ENCODE data around the gene KRT36.

KRT36 gene

GRCh38 chr17:41446806-41447205, 42.9 kb downstream of the KRT36 start:
- TF ChIP-seq ZFX (IDR thresholded peaks at IDR 0.05; ENCODE audit: borderline replicate concordance): no peak
- TF ChIP-seq, protein P1, sequence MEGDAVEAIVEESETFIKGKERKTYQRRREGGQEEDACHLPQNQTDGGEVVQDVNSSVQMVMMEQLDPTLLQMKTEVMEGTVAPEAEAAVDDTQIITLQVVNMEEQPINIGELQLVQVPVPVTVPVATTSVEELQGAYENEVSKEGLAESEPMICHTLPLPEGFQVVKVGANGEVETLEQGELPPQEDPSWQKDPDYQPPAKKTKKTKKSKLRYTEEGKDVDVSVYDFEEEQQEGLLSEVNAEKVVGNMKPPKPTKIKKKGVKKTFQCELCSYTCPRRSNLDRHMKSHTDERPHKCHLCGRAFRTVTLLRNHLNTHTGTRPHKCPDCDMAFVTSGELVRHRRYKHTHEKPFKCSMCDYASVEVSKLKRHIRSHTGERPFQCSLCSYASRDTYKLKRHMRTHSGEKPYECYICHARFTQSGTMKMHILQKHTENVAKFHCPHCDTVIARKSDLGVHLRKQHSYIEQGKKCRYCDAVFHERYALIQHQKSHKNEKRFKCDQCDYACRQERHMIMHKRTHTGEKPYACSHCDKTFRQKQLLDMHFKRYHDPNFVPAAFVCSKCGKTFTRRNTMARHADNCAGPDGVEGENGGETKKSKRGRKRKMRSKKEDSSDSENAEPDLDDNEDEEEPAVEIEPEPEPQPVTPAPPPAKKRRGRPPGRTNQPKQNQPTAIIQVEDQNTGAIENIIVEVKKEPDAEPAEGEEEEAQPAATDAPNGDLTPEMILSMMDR (IDR thresholded peaks at IDR 0.05): no peak
- H3K27ac ChIP-seq: no peak overlapping the region

DNA sequence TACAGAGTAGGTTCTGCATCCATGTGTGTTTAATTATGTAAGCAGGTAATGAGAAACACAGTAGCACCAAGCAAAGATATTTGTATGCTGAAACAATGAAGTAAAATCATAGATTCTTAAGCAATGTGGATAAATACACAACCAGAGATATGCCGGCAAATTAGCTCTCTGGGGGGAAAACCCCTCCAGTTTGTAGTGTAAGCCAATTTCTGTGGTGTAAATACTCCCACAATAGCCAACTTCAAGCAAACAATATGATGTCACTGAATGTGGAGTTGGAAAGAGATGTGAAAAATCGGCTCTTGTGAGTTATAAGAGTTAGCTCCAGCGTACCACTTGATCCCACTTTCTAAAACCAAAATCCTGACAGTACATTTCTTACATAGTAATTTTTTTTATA, 45.1 kb downstream of the KRT36 start:
- no peak overlapping the region for H3K27ac ChIP-seq
- no peak for TF ChIP-seq ZFX (IDR thresholded peaks at IDR 0.05; ENCODE audit: borderline replicate concordance)
- TF ChIP-seq, protein P1 (IDR thresholded peaks at IDR 0.05): no peak

- TF ChIP-seq ZFX (IDR thresholded peaks at IDR 0.05; ENCODE audit: borderline replicate concordance): no peak
- TF ChIP-seq, protein P1 (IDR thresholded peaks at IDR 0.05): no peak
- H3K27ac ChIP-seq: no peak overlapping the region
These were observed 45.5 kb downstream of the KRT36 start for GRCh38 chr17:41444186-41444585.

DNA sequence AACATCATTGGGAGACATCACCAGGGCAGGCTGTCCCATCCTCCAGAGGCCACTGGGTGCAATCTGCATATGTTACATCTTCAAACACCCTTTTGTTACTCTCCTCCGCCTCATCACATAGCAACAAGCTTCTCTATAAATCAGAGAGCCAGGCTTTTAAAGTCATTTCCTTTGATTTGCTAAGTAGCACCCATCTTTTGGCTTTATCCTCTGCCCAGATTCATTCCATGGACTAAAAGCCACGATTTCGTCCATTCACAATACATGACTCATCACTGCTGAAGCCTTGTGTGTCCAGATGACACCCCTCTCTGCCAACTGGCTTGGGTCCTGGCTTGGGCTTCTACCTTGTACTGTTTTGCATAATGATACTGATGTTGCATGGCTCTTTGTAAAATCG, 47.0 kb downstream of the KRT36 start:
- no peak overlapping the region for H3K27ac ChIP-seq
- TF ChIP-seq, protein P1 (IDR thresholded peaks at IDR 0.05): no peak
- TF ChIP-seq ZFX (IDR thresholded peaks at IDR 0.05; ENCODE audit: borderline replicate concordance): no peak

GRCh38 chr17:41440531-41441033, 49.1 kb downstream of the KRT36 start, which contains the start of gene KRT38:
Gene KRT38, minus strand, starts transcription at chr17:41440983. Its CDS starts 62 bp downstream, at chr17:41440921.
- TF ChIP-seq, protein P1 (IDR thresholded peaks at IDR 0.05): no peak
- no peak for TF ChIP-seq ZFX (IDR thresholded peaks at IDR 0.05; ENCODE audit: borderline replicate concordance)

DNA sequence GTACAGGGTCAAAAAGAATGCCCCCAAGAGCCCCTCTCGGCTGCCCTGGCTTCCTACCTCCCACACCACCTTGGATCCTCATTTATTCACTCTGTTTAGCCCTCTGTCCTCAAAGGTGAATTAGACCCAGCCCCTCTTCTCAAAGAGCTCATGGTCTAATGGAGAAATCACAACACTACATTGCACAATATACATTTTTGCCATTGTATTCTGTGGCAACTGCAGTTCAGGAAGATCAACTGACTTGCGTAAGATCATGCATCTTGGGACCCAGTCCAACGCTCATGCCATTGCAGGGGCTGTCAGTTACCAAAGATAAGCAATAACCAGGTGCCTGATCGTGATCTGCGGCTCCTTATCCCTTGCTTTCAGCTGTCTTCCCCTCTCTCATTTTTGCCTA, 50.3 kb downstream of the KRT36 start:
- TF ChIP-seq ZFX (IDR thresholded peaks at IDR 0.05; ENCODE audit: borderline replicate concordance): no peak
- TF ChIP-seq, protein P1 (IDR thresholded peaks at IDR 0.05): no peak
- H3K27ac ChIP-seq: no peak overlapping the region

More at GRCh38 chr17:41440531-41441033, 49.1 kb downstream of the KRT36 start, which contains the start of gene KRT38:
- H3K27ac ChIP-seq: no peak within 1 kb of the TSS

GRCh38 chr17:41437769-41438168, 51.9 kb downstream of the KRT36 start:
- TF ChIP-seq ZFX (IDR thresholded peaks at IDR 0.05; ENCODE audit: borderline replicate concordance): no peak
- TF ChIP-seq, protein P1 (IDR thresholded peaks at IDR 0.05): no peak
- no peak overlapping the region for H3K27ac ChIP-seq
